GM12878 (cell line): Measurements from ENCODE around the gene MRPS15. TPM values are rescaled to one million over a fixed set of nuclear protein-coding genes. Genes with fewer than 3 reads are reported as not detected.
A peak's percentile ranks its signal among the peaks of the same experiment; 100 is the strongest.

ENCODE experiments used
- CHD2 ChIP-seq: IDR thresholded peaks from 2 replicates; pipeline ENCODE4 v1.6.1; 2011; ENCODE audit warnings: low read depth, low read length, improper control_type of control experiment, borderline replicate concordance
- CREM ChIP-seq: IDR thresholded peaks from 2 replicates; pipeline ENCODE4 v1.6.1; 2014; ENCODE audit warnings: antibody characterized with exemption, low read depth
- LARP7 ChIP-seq: fragments of 450-650 bp; IDR thresholded peaks from 2 replicates; pipeline ENCODE4 v1.6.1; 2017; ENCODE audit warnings: mild to moderate bottlenecking
- NR2C2 ChIP-seq: IDR thresholded peaks from 2 replicates; pipeline ENCODE4 v1.6.1; 2011; ENCODE audit warnings: borderline replicate concordance, low read depth; ENCODE audit not compliant: control insufficient read depth, insufficient read length
- NRF1 ChIP-seq: conservative IDR thresholded peaks from 2 replicates; pipeline ENCODE4 v1.6.1; 2011; ENCODE audit warnings: mild to moderate bottlenecking, low read depth, low read length, improper control_type of control experiment
- RELA ChIP-seq: fragments of 450-650 bp; IDR thresholded peaks from 2 replicates; pipeline ENCODE4 v1.8.0; 2014; ENCODE audit warnings: borderline replicate concordance; ENCODE audit not compliant: partially characterized antibody
- RFX5 ChIP-seq: IDR thresholded peaks from 2 replicates; pipeline ENCODE4 v1.6.1; 2011; ENCODE audit warnings: low read depth, low read length, improper control_type of control experiment
- SMAD1 ChIP-seq: fragments of 450-650 bp; IDR thresholded peaks from 2 replicates; pipeline ENCODE4 v1.6.1; 2018; ENCODE audit warnings: mild to moderate bottlenecking, low read depth; ENCODE audit not compliant: partially characterized antibody
- SMAD5 ChIP-seq: IDR thresholded peaks from 2 replicates; pipeline ENCODE4 v1.6.1; 2016; ENCODE audit warnings: antibody characterized with exemption, low read depth
- TCF7 ChIP-seq: IDR thresholded peaks from 2 replicates; pipeline ENCODE4 v1.6.1; 2014; ENCODE audit warnings: antibody characterized with exemption, borderline replicate concordance
- polyA plus RNA-seq, 11 experiments: library from polyadenylated mRNA; depleted of rRNA in 4 of 11; unstranded in 6 of 11; stranded (reverse) in 5 of 11; fragments of >200 nt; fragmentation: Nextera tagmentation in 4 of 11; fragmentation: Illumina TruSeq in 1 of 11; extraction: Ambion mirVana in 4 of 11; extraction: Trizol in 1 of 11; gene quantifications; 1 replicate in 1 of 11; 2 replicates in 10 of 11; pipeline versions ENCODE4 v1.2.1 to v1.2.3, GENCODE V29; 2011 to 2016; ENCODE audit warnings: inconsistent platforms in 2 of 11, missing spikeins in 2 of 11, low read depth in 1 of 11
- total RNA-seq, 4 experiments: library from RNA; depleted of rRNA in 3 of 4; stranded (reverse); fragments of >200 nt in 3 of 4; fragmentation: Illumina TruSeq in 1 of 4; extraction: Trizol in 1 of 4; gene quantifications; 2 replicates each; pipeline versions ENCODE4 v1.2.1 to v1.2.3, GENCODE V29; 2013 to 2021
- TF ChIP-seq, protein P1 (sequence below): fragments of 450-650 bp; IDR thresholded peaks from 2 replicates; pipeline ENCODE4 v1.6.1; 2017; ENCODE audit warnings: mild to moderate bottlenecking, moderate library complexity
- TF ChIP-seq, protein P2 (sequence below): IDR thresholded peaks from 2 replicates; pipeline ENCODE4 v1.6.1; 2011; ENCODE audit warnings: low read depth, low read length, improper control_type of control experiment, borderline replicate concordance
- TF ChIP-seq, protein P3 (sequence below): IDR thresholded peaks from 2 replicates; pipeline ENCODE4 v1.6.1; 2012; ENCODE audit warnings: mild to moderate bottlenecking, low read depth, low read length
- TF ChIP-seq, protein P4 (sequence below): IDR thresholded peaks from 2 replicates; pipeline ENCODE4 v1.6.1; 2012; ENCODE audit warnings: low read length, inconsistent platforms
- TF ChIP-seq, protein P5 (sequence below): fragments of 450-650 bp; IDR thresholded peaks from 2 replicates; pipeline ENCODE4 v1.6.1; 2016; ENCODE audit warnings: mild to moderate bottlenecking, moderate library complexity, borderline replicate concordance

The MRPS15 gene
- total and polyA plus RNA-seq, 10 of the 15 experiments (the other 5 are each of a cell fraction or from before 2014, with no cell fraction given) = 41.1 to 207 (median 107) TPM

GRCh38 chr1:36450270-36450918 lies 13.8 kb downstream of the MRPS15 start, which contains the start of gene OSCP1 (continued):
- TF ChIP-seq, protein P1, sequence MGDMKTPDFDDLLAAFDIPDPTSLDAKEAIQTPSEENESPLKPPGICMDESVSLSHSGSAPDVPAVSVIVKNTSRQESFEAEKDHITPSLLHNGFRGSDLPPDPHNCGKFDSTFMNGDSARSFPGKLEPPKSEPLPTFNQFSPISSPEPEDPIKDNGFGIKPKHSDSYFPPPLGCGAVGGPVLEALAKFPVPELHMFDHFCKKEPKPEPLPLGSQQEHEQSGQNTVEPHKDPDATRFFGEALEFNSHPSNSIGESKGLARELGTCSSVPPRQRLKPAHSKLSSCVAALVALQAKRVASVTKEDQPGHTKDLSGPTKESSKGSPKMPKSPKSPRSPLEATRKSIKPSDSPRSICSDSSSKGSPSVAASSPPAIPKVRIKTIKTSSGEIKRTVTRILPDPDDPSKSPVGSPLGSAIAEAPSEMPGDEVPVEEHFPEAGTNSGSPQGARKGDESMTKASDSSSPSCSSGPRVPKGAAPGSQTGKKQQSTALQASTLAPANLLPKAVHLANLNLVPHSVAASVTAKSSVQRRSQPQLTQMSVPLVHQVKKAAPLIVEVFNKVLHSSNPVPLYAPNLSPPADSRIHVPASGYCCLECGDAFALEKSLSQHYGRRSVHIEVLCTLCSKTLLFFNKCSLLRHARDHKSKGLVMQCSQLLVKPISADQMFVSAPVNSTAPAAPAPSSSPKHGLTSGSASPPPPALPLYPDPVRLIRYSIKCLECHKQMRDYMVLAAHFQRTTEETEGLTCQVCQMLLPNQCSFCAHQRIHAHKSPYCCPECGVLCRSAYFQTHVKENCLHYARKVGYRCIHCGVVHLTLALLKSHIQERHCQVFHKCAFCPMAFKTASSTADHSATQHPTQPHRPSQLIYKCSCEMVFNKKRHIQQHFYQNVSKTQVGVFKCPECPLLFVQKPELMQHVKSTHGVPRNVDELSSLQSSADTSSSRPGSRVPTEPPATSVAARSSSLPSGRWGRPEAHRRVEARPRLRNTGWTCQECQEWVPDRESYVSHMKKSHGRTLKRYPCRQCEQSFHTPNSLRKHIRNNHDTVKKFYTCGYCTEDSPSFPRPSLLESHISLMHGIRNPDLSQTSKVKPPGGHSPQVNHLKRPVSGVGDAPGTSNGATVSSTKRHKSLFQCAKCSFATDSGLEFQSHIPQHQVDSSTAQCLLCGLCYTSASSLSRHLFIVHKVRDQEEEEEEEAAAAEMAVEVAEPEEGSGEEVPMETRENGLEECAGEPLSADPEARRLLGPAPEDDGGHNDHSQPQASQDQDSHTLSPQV = no peak
- TF ChIP-seq SMAD5 (peak; percentile 63; the same call in 1 of the 2 replicates), CREM (peak; percentile 19; the same call in 1 of the 2 replicates), RELA (peak; percentile 22), TCF7 (no peak), NRF1 (no peak), RFX5 (peak; percentile 63), LARP7 (no peak; the same call in 1 of the 2 replicates), SMAD1 (no peak), CHD2 (peak; percentile 94), NR2C2 (no peak)
- TF ChIP-seq, protein P2, sequence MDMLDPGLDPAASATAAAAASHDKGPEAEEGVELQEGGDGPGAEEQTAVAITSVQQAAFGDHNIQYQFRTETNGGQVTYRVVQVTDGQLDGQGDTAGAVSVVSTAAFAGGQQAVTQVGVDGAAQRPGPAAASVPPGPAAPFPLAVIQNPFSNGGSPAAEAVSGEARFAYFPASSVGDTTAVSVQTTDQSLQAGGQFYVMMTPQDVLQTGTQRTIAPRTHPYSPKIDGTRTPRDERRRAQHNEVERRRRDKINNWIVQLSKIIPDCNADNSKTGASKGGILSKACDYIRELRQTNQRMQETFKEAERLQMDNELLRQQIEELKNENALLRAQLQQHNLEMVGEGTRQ = no peak
- TF ChIP-seq, protein P3, sequence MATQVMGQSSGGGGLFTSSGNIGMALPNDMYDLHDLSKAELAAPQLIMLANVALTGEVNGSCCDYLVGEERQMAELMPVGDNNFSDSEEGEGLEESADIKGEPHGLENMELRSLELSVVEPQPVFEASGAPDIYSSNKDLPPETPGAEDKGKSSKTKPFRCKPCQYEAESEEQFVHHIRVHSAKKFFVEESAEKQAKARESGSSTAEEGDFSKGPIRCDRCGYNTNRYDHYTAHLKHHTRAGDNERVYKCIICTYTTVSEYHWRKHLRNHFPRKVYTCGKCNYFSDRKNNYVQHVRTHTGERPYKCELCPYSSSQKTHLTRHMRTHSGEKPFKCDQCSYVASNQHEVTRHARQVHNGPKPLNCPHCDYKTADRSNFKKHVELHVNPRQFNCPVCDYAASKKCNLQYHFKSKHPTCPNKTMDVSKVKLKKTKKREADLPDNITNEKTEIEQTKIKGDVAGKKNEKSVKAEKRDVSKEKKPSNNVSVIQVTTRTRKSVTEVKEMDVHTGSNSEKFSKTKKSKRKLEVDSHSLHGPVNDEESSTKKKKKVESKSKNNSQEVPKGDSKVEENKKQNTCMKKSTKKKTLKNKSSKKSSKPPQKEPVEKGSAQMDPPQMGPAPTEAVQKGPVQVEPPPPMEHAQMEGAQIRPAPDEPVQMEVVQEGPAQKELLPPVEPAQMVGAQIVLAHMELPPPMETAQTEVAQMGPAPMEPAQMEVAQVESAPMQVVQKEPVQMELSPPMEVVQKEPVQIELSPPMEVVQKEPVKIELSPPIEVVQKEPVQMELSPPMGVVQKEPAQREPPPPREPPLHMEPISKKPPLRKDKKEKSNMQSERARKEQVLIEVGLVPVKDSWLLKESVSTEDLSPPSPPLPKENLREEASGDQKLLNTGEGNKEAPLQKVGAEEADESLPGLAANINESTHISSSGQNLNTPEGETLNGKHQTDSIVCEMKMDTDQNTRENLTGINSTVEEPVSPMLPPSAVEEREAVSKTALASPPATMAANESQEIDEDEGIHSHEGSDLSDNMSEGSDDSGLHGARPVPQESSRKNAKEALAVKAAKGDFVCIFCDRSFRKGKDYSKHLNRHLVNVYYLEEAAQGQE = no peak
- TF ChIP-seq, protein P4, sequence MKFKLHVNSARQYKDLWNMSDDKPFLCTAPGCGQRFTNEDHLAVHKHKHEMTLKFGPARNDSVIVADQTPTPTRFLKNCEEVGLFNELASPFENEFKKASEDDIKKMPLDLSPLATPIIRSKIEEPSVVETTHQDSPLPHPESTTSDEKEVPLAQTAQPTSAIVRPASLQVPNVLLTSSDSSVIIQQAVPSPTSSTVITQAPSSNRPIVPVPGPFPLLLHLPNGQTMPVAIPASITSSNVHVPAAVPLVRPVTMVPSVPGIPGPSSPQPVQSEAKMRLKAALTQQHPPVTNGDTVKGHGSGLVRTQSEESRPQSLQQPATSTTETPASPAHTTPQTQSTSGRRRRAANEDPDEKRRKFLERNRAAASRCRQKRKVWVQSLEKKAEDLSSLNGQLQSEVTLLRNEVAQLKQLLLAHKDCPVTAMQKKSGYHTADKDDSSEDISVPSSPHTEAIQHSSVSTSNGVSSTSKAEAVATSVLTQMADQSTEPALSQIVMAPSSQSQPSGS = no peak
- TF ChIP-seq, protein P5, sequence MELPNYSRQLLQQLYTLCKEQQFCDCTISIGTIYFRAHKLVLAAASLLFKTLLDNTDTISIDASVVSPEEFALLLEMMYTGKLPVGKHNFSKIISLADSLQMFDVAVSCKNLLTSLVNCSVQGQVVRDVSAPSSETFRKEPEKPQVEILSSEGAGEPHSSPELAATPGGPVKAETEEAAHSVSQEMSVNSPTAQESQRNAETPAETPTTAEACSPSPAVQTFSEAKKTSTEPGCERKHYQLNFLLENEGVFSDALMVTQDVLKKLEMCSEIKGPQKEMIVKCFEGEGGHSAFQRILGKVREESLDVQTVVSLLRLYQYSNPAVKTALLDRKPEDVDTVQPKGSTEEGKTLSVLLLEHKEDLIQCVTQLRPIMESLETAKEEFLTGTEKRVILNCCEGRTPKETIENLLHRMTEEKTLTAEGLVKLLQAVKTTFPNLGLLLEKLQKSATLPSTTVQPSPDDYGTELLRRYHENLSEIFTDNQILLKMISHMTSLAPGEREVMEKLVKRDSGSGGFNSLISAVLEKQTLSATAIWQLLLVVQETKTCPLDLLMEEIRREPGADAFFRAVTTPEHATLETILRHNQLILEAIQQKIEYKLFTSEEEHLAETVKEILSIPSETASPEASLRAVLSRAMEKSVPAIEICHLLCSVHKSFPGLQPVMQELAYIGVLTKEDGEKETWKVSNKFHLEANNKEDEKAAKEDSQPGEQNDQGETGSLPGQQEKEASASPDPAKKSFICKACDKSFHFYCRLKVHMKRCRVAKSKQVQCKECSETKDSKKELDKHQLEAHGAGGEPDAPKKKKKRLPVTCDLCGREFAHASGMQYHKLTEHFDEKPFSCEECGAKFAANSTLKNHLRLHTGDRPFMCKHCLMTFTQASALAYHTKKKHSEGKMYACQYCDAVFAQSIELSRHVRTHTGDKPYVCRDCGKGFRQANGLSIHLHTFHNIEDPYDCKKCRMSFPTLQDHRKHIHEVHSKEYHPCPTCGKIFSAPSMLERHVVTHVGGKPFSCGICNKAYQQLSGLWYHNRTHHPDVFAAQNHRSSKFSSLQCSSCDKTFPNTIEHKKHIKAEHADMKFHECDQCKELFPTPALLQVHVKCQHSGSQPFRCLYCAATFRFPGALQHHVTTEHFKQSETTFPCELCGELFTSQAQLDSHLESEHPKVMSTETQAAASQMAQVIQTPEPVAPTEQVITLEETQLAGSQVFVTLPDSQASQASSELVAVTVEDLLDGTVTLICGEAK = peak; percentile 75; the same call in 1 of the 2 replicates
